WI38 (cell line): ENCODE measurements around the gene BICC1.

Source experiments
- H3K4me3 ChIP-seq: 2 replicates; pipeline ENCODE4 v1.5.1; 2011; ENCODE audit warnings: low read depth, mild to moderate bottlenecking, control low read depth, low read length
- CTCF ChIP-seq: IDR thresholded peaks from 2 replicates; pipeline ENCODE4 v1.5.1; 2012; ENCODE audit warnings: low read depth, mild to moderate bottlenecking, control low read depth, low read length

BICC1 gene

GRCh38 chr10:58714409-58714808, 201.7 kb downstream of the BICC1 start:
- no peak for TF ChIP-seq CTCF

GRCh38 chr10:58715061-58715460, 202.4 kb downstream of the BICC1 start:
- no peak for TF ChIP-seq CTCF
- H3K4me3 ChIP-seq = no peak overlapping the region

More at GRCh38 chr10:58714409-58714808, 201.7 kb downstream of the BICC1 start:
- no peak overlapping the region for H3K4me3 ChIP-seq

- H3K4me3 ChIP-seq = no peak overlapping the region
- no peak for TF ChIP-seq CTCF
These were observed 205.9 kb downstream of the BICC1 start for GRCh38 chr10:58718596-58718995.

GRCh38 chr10:58721601-58722281, 209.1 kb downstream of the BICC1 start:
- TF ChIP-seq CTCF = no peak
- H3K4me3 ChIP-seq = no peak overlapping the region

- TF ChIP-seq CTCF = no peak
- no peak overlapping the region for H3K4me3 ChIP-seq
These were observed 210.5 kb downstream of the BICC1 start for GRCh38 chr10:58723186-58723585.

GRCh38 chr10:58723966-58724365, 211.3 kb downstream of the BICC1 start:
- H3K4me3 ChIP-seq = no peak overlapping the region
- TF ChIP-seq CTCF = no peak

GRCh38 chr10:58724781-58725180, 212.1 kb downstream of the BICC1 start:
- H3K4me3 ChIP-seq = no peak overlapping the region
- TF ChIP-seq CTCF = no peak
